GM10266 (cell line): ENCODE results near the gene MORN1.

Source experiments
- DNase-seq: peaks from one replicate; pipeline ENCODE4 v3.0.0; 2012; ENCODE audit errors: extremely low spot score
- TF ChIP-seq, protein P1 (sequence below): IDR thresholded peaks from 2 replicates; pipeline ENCODE4 v1.5.1; 2012; ENCODE audit warnings: mild to moderate bottlenecking, low read depth; ENCODE audit not compliant: control insufficient read depth, insufficient read depth; ENCODE audit errors: missing control alignments

The MORN1 gene

GRCh38 chr1:2356911-2357845 lies 34.2 kb downstream of the MORN1 start:
- TF ChIP-seq, protein P1, sequence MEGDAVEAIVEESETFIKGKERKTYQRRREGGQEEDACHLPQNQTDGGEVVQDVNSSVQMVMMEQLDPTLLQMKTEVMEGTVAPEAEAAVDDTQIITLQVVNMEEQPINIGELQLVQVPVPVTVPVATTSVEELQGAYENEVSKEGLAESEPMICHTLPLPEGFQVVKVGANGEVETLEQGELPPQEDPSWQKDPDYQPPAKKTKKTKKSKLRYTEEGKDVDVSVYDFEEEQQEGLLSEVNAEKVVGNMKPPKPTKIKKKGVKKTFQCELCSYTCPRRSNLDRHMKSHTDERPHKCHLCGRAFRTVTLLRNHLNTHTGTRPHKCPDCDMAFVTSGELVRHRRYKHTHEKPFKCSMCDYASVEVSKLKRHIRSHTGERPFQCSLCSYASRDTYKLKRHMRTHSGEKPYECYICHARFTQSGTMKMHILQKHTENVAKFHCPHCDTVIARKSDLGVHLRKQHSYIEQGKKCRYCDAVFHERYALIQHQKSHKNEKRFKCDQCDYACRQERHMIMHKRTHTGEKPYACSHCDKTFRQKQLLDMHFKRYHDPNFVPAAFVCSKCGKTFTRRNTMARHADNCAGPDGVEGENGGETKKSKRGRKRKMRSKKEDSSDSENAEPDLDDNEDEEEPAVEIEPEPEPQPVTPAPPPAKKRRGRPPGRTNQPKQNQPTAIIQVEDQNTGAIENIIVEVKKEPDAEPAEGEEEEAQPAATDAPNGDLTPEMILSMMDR = no peak
- DNase-seq = no peak

DNA sequence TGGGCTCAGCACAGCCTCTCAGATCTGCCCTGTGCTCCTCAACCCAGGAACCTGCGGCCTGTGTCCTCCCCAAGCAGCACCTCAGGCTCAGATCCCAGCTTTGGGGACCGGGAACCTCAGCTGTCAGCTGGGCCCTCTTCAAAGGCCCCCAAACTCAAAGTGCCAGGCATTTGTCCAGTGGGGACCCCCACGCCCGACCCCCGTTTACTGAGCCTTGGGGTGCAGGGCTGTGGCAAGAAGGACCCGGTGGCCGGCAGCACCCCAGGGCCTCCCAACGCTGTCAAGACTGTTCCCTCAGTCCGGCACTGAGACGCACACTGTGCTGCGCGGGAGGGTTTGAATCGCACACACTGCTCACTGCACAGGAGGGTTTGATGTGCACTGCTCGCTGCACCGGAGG lies 35.0 kb downstream of the MORN1 start:
- no peak for DNase-seq
- TF ChIP-seq, protein P1 = no peak

DNA sequence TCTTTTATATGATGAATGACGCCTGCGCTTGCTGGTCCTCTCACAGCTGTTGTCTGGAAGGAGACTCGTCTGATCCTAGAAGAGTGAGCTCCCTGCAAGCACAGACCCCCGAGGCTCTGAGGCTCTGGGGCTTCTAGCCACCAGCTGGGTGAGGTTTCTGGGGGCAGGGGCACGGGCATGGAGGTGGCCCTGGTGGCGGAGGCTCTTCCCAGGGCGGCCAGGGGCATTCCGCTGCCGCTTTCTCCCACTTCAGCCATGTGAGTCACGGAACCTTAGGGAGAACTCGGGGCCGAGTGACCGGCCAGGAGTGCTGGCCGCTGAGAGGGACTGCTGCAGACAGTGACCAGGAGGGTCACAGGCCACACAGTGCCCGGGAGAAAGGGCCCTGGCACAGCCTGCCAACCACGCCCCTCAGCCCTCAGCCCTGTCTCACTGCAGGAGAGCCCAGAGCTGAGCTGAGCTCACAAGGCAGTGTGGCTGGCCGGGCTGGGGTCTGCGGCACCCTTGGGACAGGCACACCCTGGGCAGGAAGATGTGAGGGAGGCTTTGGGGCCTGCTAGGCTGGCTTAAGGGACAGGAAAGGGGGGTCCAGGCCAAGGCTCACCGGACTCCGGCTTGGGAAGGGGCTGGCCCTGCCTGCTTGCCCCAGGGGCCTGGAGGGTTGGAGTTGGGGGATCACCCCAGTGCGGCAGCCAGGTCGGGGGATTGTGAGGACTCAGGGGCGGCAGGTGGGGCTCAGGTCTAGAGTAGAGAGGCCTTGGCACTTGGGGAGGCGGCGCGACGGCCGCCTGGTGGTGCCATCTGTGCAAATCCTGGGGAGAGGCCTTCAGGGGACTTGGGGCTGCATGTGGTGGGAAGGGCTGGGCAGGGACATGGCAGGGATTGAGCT lies 35.7 kb downstream of the MORN1 start:
- TF ChIP-seq, protein P1 = no peak

DNA sequence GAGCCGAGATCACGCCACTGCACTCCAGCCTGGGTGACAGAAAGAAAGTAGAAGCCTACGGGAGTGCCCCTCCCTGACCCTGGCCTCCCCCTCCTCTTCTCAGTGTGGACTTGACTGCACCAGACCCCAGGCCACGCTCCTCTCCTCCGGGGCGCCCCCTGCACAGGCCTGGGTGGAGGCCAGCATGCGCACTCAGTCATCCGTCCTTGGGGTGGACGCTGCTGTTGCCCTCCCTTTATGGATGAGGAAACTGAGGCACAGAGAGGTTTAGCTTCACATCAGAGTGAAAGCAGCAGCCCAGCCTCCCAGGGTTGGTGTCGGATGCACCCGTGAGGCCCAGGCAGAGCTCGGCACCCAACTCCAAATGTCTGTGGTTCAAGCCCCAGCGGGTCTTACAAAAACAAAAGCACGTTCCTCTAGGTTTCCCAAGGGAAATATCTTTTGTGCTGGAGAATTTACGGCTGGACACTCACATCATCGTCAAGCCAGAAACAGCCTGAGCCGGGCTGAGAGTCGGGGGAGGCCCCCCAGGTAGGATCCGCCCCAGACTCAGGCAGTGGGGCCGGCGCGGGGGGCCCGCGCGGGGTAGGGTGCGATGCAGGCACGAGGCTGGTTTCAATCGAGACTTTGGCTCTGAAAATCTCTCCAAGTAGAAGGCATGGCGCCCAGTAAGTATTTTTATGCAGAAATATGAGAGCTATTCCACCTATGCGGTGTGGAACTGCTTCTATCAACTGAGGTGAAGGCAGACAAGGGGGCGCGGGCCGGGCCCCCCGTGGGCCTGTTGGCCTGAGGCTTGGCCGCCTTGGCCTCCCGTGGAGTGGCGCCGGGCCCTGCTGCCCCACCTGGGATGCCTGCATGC lies 36.6 kb downstream of the MORN1 start:
- no peak for DNase-seq
- TF ChIP-seq, protein P1 = no peak

More for the DNA sequence above, 35.7 kb downstream of the MORN1 start:
- DNase-seq = no peak

DNA sequence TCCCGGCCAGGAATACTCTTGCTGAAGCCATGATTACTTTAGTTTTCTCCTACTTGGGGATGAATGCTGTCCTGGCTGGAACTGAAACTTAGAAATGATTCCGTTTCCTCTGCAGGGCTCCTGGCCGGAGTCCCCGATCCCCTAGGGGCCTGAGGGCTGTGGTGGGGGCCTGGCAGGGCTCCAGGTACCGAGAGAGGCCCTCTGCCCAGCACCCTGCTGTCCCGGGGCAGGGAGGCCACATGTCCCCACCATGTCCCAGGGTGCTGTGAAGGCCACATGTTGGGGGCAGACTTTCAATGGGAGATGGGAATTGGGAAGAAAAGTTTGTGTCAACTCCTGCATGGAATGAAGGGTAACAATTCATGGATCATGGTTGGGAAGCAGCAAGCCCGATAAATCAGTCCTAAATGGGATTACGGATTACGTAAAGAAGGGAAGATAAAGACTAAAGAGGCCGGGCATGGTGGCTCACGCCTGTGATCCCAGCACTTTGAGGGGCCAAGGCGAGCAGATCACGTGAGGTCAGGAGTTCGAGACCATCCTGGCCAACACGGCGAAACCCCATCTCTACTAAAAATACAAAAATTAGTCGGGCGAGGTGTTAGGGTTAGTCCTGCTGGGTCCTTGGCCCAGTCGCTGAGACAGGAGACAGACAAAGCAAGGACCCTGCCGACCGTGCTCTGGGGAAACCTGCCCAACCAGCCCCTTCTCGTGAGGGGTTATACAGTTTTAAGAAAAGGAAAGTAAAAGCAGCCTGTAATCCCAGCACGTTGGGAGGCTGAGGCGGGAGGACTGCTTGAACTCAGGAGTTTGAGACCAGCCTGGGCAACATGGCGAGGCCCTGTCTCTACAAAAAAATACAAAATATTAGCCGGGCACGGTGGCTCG lies 37.6 kb downstream of the MORN1 start:
- TF ChIP-seq, protein P1 = no peak
- no peak for DNase-seq
